Measurements from ENCODE around the gene NHEJ1. TPM values are rescaled to one million over a fixed set of nuclear protein-coding genes. Genes with fewer than 3 reads are reported as not detected.

Gene NHEJ1
- total and polyA plus RNA-seq, 2 of the 13 experiments (the other 11 are each of a cell fraction or from before 2014, with no cell fraction given), result 30.0 to 30.7 TPM

DNA sequence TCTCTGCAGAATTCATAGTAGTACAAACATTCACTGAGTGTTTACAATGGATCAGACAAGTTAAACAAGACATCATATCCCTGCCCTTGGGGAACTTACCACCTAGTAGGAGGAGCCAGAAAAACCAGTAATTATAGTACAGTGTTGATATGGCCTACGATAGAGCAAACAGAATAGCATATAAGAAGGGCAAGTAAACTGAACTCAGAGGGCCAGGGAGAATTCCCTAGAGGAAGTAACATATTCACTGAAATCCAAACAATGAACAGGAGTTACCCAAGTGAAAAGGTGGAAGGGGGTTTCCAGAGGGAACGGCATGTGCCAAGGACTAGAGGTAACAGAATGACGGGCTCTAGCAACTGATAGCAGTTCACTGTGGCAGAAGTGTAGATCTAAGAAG, 34.1 kb downstream of the NHEJ1 start (continued):
- no peak for TF ChIP-seq ZNF652 (CRISPR knock-in tag; IDR thresholded peaks at IDR 0.05; ENCODE audit: borderline replicate concordance, low read depth)
- TF ChIP-seq ZFP36L1 (CRISPR knock-in tag; IDR thresholded peaks at IDR 0.05), result no peak
- TF ChIP-seq, protein P1, sequence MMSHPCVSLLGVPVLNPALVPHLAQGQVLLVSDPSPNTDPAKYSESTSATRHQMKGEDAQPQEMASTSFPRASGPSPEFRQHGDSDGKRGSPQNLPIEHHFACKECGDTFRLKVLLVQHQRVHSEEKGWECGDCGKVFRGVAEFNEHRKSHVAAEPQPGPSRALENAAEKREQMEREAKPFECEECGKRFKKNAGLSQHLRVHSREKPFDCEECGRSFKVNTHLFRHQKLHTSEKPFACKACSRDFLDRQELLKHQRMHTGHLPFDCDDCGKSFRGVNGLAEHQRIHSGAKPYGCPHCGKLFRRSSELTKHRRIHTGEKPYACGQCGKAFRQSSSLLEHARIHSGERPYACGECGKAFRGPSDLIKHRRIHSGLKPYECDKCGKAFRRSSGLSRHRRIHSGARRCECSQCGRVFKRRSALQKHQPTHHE (CRISPR knock-in tag; IDR thresholded peaks at IDR 0.05; ENCODE audit: borderline replicate concordance), result no peak
- TF ChIP-seq ZNF251 (CRISPR knock-in tag; IDR thresholded peaks at IDR 0.05), result no peak
- TF ChIP-seq RAD51 (IDR thresholded peaks at IDR 0.05; ENCODE audit: borderline replicate concordance), result no peak
- TF ChIP-seq, protein P2, sequence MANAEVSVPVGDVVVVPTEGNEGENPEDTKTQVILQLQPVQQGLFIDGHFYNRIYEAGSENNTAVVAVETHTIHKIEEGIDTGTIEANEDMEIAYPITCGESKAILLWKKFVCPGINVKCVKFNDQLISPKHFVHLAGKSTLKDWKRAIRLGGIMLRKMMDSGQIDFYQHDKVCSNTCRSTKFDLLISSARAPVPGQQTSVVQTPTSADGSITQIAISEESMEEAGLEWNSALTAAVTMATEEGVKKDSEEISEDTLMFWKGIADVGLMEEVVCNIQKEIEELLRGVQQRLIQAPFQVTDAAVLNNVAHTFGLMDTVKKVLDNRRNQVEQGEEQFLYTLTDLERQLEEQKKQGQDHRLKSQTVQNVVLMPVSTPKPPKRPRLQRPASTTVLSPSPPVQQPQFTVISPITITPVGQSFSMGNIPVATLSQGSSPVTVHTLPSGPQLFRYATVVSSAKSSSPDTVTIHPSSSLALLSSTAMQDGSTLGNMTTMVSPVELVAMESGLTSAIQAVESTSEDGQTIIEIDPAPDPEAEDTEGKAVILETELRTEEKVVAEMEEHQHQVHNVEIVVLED (CRISPR knock-in tag; IDR thresholded peaks at IDR 0.05; ENCODE audit: borderline replicate concordance), result no peak
- TF ChIP-seq ZNF207 (IDR thresholded peaks at IDR 0.05; ENCODE audit: borderline replicate concordance), result no peak
- TF ChIP-seq ZNF644 (CRISPR knock-in tag; IDR thresholded peaks at IDR 0.05; ENCODE audit: low read depth), result no peak
- TF ChIP-seq ZNF766 (CRISPR knock-in tag; IDR thresholded peaks at IDR 0.05; ENCODE audit: borderline replicate concordance), result no peak
- TF ChIP-seq CEBPG (CRISPR knock-in tag; IDR thresholded peaks at IDR 0.05), result 0 out of 2 replicates have a peak, but pooled peaks have one; percentile 37
- 0 out of 2 replicates have a peak, but pooled peaks have one; percentile 37 for TF ChIP-seq ZNF431 (CRISPR knock-in tag; IDR thresholded peaks at IDR 0.05; ENCODE audit: borderline replicate concordance, low read depth)
- TF ChIP-seq ADNP (CRISPR knock-in tag; IDR thresholded peaks at IDR 0.05), result no peak
- TF ChIP-seq, protein P3, sequence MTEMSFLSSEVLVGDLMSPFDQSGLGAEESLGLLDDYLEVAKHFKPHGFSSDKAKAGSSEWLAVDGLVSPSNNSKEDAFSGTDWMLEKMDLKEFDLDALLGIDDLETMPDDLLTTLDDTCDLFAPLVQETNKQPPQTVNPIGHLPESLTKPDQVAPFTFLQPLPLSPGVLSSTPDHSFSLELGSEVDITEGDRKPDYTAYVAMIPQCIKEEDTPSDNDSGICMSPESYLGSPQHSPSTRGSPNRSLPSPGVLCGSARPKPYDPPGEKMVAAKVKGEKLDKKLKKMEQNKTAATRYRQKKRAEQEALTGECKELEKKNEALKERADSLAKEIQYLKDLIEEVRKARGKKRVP (CRISPR knock-in tag; IDR thresholded peaks at IDR 0.05), result no peak
- peak in 1 of 2 experiments; percentile 25; a peak in 1 of 4 replicates for TF ChIP-seq EP300 (IDR thresholded peaks at IDR 0.05; ENCODE audit: low read depth in 2 of 2, low read length in 2 of 2)
- TF ChIP-seq EP300 (CRISPR knock-in tag; IDR thresholded peaks at IDR 0.05; ENCODE audit: borderline replicate concordance), result no peak
- no peak for TF ChIP-seq TRIM24 (CRISPR knock-in tag; IDR thresholded peaks at IDR 0.05)
- no peak for TF ChIP-seq ZZZ3 (CRISPR knock-in tag; IDR thresholded peaks at IDR 0.05; ENCODE audit: borderline replicate concordance)
- no peak for TF ChIP-seq MTA1 (CRISPR knock-in tag; IDR thresholded peaks at IDR 0.05; ENCODE audit: borderline replicate concordance)
- TF ChIP-seq, protein P4, sequence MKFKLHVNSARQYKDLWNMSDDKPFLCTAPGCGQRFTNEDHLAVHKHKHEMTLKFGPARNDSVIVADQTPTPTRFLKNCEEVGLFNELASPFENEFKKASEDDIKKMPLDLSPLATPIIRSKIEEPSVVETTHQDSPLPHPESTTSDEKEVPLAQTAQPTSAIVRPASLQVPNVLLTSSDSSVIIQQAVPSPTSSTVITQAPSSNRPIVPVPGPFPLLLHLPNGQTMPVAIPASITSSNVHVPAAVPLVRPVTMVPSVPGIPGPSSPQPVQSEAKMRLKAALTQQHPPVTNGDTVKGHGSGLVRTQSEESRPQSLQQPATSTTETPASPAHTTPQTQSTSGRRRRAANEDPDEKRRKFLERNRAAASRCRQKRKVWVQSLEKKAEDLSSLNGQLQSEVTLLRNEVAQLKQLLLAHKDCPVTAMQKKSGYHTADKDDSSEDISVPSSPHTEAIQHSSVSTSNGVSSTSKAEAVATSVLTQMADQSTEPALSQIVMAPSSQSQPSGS (CRISPR knock-in tag; IDR thresholded peaks at IDR 0.05), result no peak
- TF ChIP-seq NFRKB (IDR thresholded peaks at IDR 0.05), result no peak
- TF ChIP-seq SOX5 (CRISPR knock-in tag; IDR thresholded peaks at IDR 0.05; ENCODE audit: borderline replicate concordance), result peak; percentile 83

All from HepG2 (cell line).